Tibial nerve (tissue), 4 donors: ENCODE data around the gene CPZ.
"Not testable (repeated sequence)": the region's sequence is repeated elsewhere in the genome, so short reads cannot be mapped to it uniquely, and the experiment has no call there.

Experiments used
- EP300 ChIP-seq, 2 donors: sonication (generic); formaldehyde crosslinking; IDR thresholded peaks; one replicate each; pipeline ENCODE4 v1.6.1; 2017; ENCODE audit warnings: antibody characterized with exemption in 2 of 2, mild to moderate bottlenecking in 1 of 2
- POLR2A ChIP-seq, 2 donors: fragments of 450-650 bp; IDR thresholded peaks; one replicate each; pipeline ENCODE4 v1.6.1; 2017; ENCODE audit warnings: antibody characterized with exemption in 2 of 2, mild to moderate bottlenecking in 2 of 2, moderate library complexity in 2 of 2
- TF ChIP-seq, protein P1 (sequence below), 5 experiments: fragments of 200-600 bp in 3 of 5; fragments of 450-650 bp in 2 of 5; sonication (generic) in 3 of 5; IDR thresholded peaks; one replicate each; pipeline ENCODE4 v1.5.1; 2016 to 2019; ENCODE audit warnings: antibody characterized with exemption in 5 of 5, mild to moderate bottlenecking in 3 of 5, moderate library complexity in 2 of 5

DNA sequence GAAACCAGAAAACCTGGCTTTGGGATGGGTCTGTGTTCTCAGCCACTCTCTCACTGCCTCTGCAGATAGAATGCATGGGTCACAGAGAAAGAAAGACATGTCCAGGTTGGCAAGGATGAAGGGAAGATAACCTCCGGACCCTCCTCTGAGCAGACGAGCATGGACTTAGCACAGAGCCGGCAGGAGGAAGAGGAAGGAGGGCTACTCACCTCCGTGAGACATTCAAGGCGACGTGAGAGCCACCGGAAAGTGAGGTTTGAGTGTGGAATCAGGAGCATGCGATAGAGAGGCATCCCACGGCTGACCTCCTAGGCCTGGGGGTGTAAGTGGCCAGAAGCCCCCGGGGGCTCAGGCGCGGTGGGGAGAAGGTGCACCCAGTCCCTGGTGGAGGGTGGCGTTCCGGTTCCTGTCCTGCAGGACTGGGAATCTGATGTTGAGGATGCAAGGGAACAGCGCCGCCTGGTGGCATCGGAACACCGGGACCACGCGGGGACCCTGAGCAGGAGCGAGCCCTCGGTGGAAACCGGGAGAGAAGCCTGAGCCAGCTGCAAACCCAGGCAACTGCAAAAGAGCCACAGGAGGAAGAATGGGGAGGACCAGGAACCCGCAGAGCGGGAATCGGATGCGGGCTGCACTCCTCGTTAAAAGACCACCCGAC, 43.5 kb downstream of the CPZ start:
- TF ChIP-seq, protein P1, sequence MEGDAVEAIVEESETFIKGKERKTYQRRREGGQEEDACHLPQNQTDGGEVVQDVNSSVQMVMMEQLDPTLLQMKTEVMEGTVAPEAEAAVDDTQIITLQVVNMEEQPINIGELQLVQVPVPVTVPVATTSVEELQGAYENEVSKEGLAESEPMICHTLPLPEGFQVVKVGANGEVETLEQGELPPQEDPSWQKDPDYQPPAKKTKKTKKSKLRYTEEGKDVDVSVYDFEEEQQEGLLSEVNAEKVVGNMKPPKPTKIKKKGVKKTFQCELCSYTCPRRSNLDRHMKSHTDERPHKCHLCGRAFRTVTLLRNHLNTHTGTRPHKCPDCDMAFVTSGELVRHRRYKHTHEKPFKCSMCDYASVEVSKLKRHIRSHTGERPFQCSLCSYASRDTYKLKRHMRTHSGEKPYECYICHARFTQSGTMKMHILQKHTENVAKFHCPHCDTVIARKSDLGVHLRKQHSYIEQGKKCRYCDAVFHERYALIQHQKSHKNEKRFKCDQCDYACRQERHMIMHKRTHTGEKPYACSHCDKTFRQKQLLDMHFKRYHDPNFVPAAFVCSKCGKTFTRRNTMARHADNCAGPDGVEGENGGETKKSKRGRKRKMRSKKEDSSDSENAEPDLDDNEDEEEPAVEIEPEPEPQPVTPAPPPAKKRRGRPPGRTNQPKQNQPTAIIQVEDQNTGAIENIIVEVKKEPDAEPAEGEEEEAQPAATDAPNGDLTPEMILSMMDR (IDR thresholded peaks at IDR 0.05), result not testable (repeated sequence)
- TF ChIP-seq EP300, POLR2A (IDR thresholded peaks at IDR 0.05): not testable (repeated sequence)
